Measurements from ENCODE around the gene IZUMO4.
"Not testable (repeated sequence)": the region's sequence is repeated elsewhere in the genome, so short reads cannot be mapped to it uniquely, and the experiment has no call there.

The IZUMO4 gene

DNA sequence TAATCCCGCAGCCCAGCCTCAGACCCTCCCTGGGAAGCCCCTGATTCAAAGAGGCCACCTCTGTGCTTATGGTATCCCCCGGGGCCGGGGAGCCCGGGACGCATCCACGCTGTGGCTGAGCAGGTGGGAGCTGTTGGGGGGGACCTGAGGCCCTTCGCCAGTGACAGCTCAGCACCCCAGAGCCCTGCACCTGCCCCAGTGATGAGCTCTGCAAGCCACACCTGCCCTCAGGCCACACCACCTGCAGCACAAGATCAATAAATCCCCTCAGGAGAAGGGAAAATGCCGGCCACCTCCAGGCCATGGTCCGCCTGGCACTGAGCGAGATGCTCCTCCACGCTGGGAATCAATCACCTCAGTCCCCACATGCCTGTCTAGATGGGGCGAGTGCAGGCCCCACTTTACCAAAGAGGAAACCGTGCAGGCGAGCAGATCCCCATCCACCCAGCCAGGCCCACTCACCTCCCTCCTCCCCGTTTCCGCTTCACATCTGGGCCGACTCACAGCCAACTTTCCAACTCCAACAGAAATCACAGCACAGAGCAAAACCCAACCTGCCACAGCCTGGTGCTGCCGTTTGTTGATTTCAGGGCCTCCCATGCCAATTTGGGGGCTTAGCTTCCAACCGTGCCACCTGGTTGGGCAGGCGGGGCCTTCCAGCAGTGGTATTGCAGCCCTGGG lies 13.4 kb upstream of the IZUMO4 start:
- no peak for DNase-seq

DNA sequence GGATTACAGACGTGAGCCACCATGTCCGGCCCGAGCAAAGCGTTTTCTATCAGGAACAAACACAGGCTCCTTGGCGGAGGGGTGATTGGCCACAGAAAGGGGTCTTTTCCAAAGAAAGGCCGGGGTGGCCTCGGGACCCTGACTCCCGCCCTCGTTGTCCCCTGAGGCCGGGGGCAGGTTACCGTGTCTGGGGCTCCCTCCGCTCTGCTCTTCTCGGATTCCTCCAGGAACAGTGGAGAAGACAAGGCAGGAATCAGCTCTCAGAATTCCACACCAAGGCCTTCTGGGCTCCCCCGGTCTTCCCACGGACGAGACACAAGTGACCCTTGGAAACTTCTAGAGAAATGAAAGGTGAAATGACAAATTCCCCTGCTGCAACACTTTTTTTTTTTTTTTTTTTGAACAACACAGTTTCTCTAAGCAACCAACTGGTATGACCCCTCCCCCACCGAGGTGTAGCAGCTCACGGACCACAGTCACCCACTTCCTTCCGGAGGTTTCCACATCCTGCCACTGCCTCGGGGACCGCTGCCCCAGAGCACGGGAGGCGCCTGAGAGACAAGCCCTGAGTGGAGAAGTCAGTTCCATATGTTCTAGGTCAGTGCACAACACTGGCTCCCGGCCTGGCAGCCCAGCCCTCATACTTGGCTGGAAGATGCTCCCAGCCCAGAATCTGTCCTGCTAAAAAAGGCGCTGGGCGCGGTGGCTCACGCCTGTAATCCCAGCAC lies 11.6 kb upstream of the IZUMO4 start:
- DNase-seq = no peak

DNA sequence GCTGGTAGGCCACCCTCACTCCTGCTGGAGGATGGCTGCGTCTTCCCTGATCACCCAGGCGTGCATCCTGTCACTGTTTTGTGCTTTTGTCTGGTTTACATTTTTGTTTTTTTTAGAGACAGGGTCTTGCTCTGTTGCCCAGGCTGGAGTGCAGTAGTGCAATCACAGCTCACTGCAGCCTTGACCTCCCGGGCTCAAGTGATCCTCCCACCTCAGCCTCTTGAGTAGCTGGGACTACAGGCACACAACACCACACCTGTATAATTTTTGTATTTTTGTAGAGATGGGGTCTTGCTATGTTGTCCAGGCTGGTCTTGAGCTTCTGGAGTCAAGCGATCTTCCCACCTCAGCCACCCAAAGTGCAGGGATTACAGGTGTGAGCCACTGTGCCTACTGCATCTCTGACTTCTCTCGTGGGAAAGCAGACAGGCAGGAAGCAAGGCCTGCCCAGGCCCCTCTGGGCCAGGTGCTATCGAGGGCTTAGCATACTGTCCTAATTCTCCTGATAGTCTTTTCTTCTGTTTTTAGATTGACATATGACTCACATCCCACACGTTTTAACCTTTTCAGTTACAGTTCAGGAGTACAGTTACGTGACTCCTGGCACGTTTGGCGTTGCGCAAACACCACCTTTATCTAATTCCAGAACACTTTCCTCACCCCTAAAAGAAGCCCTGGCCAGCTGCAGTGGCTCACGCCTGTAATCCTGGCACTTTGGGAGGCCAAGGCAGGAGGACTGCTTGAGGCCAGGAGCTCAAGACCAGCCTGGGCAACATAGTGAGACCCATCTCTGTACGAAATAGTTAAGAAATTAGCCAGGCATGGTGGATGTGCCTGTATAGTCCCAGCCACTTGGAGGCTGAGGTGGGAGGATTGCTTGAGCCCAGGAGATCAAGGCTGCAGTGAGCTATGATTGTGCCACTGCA lies 9.8 kb upstream of the IZUMO4 start:
- not testable (repeated sequence) for DNase-seq

DNA sequence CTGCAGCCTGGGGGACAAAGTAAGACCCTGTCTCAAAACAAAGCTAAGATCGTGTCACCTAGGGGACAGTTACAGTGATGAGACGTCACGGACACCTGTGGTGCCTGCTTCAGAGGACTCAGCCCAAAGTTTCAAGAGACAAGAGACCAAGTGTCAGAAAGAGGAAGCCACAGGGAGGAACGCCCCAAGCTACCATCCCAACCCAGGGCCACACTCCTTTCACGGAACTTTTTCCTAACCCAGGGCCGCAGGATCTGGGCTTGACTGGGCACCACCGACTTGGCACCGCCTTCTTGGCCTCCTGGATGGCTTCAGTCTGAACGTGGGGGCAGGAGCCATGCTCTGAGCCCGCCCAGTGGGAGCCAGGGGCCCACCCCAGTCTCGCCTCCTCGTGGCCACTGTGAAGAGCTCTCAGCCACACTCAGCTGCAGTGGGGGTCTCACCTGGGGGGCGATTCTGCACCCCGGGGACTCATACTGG lies 9.1 kb upstream of the IZUMO4 start:
- DNase-seq = no peak

DNA sequence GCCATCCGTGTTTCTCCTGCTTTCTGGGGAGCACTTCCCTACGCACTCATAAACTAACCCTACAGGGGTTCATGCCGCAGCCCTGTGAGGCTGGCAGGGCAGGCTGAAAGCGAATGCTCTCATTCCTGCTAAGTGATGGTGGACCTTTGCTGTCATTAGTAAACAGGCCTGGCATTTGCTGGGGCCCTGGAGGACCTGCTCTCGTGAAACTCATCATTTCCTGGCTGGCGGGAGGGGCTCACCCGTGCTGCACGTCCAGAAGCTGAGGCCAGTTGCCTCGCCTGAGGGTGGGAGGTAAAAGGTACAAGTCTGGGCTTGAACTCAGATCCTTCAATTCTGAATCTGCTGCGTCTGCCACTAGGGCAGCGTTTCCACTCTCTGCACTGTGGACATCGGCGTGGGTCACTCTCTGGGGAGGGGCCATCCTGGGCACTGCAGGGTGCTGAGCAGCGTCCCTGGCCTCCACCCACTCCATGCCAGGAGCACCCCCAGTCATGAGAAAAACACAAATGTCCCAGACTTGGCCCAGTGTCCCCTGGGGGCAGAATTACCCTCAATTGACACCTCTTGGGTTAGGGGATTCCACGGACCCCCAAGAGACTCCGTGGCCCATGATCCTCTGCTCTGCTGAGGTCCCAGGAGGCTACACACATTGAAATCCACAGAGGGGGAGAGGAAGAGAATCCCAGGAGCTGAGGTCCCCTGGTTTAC lies 7.6 kb upstream of the IZUMO4 start:
- no peak for DNase-seq

DNA sequence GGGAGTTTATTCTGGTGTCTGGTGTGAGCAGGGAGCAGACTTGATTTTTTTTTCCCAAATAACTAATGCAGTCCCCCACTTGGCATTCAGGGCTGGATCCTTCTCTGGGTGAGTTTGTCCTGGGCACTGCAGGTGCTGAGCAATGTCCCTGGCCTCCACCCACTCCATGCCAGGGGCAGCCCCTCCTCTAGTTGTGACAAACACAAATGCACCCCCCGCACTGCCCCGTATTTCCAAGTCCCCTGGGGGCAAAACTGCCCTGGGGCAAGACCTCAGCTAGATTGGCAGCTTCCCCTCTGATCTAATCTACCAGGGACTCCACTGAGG lies 7.0 kb upstream of the IZUMO4 start:
- DNase-seq = no peak

DNA sequence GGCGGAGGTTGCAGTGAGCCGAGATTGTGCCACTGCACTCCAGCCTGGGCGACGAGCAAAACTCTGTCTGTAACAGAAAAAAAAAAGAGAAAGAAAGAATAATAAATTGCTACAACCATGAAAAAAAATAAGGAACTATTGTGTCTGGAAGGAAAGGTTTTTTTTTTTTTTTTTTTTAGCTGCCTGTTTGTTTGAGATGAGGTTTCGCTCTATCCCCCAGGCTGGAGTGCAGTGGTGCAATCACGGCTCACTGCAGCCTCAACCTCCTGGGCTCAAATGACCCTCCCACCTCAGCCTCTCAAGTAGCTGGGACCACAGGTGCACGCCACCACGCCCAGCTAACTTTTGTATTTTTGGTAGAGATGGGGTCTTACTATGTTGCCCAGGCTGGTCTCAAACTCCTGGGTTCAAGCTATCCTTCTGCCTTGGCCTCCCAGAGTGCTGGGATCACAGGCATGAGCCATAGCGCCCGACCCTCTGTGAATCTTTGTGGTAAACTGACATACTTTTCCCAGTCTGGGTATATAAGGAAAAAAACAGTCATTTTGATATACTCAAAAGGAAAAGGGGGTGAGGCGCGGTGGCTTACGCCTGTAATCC lies 4.7 kb upstream of the IZUMO4 start:
- not testable (repeated sequence) for DNase-seq

DNA sequence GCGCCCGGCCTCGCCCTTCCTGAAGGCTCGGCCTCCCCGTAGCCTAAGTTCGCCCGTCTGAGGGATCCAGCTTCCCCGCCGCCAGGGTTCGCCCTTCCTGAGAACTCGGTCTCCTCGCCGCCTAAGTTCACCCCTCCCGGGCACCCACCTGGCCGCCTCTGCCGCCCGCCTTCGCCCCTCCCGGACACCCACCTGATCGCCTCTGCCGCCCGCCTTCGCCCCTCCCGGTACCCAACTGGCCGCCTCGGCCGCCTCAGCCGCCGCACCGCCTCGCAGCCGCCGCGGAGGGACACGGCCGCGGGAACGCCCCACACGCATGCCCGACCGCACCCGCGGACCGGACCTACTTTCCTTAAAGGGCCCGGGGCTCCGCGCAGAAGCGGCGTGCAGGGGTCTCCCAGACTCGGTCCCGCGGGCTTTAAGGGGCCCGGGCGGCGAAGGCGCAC lies 658 bp upstream of the IZUMO4 start, which contains the start of gene MOB3A:
TSS of gene MOB3A (minus strand) at position 293 of the 446 bp plus-strand sequence. CDS start 17,766 bp downstream, outside the sequence.
- DNase-seq = peak; percentile 89 to 93

DNA sequence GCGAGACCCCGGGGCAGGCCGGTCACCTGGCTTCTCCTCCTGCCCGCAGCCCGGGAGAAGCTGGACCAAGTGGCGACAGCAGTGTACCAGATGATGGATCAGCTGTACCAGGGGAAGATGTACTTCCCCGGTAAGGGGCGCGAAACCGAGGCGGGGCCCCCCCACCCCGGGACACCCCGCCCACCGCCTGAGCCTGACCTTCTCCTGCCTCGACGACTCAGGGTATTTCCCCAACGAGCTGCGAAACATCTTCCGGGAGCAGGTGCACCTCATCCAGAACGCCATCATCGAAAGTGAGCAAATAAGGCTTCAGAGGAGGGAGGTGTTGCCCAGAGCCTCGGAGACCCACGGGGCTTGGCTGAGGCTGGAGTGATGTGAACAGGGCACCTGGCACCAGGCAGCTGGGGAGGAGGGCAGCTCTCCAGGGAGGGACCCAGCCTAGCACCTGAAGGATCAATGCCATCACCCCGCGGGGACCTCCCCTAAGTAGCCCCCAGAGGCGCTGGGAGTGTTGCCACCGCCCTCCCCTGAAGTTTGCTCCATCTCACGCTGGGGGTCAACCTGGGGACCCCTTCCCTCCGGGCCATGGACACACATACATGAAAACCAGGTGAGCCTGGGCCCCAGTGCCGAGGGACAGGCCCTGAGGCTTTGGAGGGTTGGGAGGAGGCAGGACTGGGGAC lies 629 bp downstream of the IZUMO4 start:
- DNase-seq = peak in 1 of 2 experiments; percentile 17

DNA sequence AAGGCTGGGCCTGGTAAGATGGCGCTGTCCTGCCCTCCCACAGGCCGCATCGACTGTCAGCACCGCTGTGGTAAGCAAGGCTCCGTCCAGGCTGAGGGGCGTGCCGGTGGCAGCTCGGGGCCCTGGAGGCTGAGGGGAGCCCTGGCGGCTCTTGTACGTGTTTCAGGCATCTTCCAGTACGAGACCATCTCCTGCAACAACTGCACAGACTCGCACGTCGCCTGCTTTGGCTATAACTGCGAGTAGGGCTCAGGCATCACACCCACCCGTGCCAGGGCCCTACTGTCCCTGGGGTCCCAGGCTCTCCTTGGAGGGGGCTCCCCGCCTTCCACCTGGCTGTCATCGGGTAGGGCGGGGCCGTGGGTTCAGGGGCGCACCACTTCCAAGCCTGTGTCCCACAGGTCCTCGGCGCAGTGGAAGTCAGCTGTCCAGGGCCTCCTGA lies 1.2 kb downstream of the IZUMO4 start:
- DNase-seq = no peak

DNA sequence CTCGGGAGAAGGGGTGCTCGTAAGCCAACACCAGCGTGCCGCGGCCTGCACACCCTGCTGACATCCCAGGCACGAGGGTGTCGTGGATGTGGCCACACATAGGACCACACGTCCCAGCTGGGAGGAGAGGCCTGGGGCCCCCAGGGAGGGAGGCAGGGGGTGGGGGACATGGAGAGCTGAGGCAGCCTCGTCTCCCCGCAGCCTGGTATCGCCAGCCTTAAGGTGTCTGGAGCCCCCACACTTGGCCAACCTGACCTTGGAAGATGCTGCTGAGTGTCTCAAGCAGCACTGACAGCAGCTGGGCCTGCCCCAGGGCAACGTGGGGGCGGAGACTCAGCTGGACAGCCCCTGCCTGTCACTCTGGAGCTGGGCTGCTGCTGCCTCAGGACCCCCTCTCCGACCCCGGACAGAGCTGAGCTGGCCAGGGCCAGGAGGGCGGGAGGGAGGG lies 2.4 kb downstream of the IZUMO4 start:
- DNase-seq = no peak

DNA sequence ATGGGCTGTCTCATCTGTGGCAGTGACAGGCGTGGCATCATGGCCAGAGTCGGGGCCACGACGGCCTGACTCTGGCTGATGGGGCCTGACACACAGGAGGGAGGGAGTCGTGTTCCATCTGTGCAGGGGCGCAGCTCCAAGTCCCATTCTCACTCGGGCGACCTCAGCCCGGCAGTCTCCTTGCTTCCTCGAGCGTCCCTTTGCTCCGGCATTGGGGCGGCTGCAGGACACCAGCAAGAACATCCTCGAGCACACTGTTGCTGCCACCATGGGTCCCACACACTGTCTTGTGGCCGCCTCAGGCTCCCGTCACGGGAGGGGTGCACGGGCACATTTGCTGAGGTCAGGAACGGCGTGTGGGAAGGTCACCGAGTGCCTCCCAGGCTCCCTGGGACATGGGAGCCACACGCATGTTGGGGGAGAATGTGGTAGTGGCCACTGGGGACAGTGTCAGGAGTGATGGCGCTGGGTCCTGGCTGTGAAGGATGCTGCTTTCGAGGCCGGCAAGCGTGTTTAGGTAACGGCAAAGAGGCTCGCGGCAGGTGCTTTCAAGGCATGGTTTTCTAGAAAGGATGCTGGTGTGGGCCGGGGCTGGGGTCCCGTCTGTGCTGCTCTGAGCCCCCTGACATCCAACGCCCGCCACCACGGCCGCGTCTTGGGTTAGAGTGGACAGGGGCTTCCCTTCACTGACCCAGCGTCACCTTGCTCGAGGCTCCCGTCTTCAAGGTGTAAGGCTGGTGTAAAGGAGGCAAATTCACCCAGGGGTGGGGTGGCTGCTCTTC lies 3.4 kb downstream of the IZUMO4 start:
- no peak for DNase-seq

DNA sequence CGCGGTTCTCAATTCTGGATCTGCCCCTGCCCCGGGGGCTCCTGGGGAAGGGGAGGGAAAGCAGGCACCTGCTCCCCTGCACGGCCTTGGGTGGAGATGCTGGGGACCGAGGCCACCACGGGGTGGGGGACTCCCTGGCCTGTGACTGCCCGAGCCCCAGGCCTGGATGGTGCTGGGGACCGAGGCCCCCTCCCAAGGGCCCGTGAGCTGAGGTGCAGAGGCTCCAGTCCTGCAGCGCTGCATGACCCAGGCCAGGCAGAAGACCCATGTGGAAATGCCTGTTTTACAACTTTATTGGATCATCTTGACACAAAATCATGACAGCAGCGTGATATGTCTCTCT lies 4.0 kb downstream of the IZUMO4 start:
- DNase-seq = no peak

DNA sequence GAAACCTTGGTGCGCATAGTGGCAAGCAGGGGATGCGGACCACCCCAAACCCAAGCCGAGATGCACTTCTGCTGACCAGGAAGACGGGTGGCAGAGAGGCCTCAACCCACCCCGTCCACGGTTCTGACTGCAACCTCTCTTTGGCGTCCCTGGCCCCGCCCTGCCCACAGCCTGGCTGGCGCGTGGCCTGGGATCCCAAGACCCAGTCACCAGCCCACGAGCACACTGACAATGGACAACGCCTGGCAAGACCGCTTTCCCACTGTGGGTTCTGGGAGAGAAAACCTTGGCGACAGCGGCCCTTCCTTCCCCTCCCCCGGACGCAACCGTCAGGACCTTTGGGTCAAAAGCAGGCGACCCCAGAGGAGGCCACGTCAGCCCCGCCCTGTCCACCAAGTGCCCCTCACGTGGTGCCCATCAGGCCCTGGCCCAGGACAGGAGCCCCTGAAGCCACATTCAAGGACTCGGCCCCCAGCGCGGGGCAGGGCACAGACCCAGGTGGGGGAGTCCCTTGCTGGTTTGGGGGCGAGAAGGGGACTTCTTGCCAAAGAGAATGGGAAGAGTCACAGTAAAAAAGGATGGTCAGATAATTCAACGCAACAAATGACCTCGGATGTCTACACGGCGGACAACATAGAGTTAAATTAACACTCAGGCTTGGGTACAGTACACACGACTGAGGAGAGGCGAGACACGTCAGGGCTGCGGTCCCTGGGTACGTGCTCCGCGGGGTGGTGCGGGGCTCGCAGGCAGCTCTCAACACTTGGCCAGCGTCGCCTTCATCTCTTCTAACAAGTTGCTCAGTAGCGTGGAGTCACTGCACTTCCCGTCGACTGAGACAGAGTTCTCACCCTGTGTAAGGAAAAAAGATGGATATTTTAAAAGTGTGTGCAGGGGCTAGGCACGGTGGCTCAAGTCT lies 5.0 kb downstream of the IZUMO4 start:
- no peak for DNase-seq

DNA sequence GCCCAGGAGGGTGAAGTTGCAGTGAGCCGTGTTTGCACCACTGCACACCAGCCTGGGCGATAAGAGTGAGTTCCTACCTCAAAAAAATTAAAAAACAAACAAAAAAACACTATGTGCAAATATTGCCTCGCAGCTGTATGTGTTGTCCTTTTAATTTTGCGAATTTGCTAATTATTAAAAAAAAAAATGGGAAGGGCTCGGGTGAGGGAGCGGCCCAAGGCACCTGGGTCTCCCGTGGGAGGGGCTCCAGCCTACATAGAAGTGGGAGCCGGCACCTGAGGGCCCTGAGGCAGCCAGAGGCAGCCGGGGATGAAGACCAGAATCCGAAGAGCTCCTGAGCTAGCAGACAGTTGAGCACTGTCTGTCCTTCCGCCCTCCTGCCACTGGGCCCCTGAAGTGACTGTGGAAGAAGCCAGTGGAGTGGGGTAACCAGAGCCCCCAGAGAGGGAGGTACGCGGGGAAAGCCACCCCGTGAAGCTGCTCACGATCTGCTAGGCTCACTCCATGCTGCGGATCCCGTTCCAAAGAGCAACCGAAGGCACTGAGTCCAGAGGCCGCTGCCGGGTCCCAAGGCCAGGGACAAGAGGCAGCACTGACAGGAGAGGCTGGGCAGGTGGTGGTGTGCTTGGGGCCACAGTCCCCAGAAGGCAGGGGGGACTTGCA lies 6.5 kb downstream of the IZUMO4 start:
- DNase-seq = no peak

DNA sequence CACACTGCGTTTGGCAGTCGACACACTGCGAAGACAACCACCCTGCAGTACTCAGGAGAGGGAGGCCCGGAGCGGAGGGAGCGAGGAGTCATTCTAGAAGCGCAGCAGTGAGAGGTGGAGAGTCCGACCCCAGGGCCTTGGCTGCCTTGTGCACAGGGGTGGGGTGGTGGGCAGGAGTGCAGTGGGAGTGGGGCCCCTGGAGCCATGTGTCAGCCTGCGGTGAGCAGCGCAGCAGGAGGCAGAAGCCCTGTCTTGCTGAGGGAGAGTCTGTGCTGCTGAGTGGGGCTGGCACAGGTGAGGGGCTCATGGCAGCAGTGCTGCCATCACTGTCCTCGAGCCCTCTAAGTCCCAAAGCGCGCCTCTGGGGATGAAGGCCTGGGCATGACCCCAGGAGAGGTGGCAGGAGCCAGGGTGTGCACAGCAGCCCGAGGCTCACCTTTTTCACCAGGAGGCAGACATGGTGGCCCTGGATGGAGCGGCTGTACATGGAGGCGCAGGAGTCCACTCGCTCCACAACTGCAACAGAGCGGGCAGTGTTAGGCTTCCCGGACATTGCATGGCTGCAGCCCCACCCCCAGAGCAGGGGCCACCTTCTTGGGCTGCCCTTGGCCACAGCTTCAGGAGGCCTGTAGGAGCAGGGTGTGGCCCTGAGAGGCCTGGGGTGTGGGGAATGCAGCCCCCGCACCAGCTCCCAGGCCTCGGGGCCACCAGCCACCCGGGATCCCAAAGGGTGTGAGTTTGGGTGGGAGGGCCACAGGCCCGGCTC lies 11.7 kb downstream of the IZUMO4 start:
- DNase-seq = no peak

DNA sequence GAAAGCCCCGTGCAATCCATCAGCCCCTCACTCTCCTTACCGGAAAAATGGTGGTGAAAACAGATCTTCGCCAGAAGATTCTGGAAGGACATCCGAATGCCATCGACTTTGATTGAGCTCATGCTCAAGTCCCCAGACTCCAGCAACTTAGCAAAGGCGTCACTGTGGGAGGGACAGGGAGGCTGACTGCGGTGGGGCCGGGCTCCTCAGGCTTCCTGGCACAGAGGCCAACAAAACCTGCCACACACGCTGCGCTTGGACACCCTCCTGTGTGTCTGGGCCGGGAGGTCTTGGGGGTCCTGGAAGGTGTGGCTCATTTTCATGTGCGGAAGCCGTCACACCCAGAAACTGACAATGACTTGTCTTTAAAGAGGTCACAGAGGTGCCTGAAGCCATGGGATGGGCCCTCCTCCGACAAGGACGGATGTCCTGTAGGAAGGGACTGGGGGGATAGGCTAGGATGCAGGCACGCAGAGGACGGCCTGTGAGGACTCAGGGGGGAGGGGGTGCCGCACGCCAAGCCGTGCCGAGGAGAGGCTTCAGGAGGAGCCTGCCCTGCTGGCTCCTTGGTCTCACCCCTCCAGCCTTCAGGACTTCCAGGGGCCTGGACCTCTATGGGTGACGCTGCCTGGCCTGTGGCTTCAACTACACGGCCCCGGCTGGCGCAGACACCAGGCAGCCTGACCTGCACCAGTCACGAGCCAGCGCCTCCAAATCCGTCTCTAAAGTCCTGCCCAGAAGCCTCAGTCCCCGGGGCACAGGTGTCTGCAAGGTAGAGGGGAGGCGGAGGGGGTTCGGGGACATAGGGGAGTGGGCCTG lies 12.5 kb downstream of the IZUMO4 start:
- DNase-seq = no peak
